Small intestine (tissue), 7 donors: ENCODE measurements around the gene PROK1. TPM values are rescaled to one million over a fixed set of nuclear protein-coding genes. Genes with fewer than 3 reads are reported as not detected.

Source experiments
- DNase-seq, 2 donors: peaks; one replicate each; pipeline versions ENCODE4 v3.0.0 to v3.0.0-alpha.2; 2013
- FAIRE-seq: peaks from 2 replicates; lab custom pipeline; 2012; peaks lifted over from hg19 to GRCh38; lab: Jason Lieb, UNC
- H3K27ac ChIP-seq, 3 donors: one replicate each; pipeline ENCODE4 v1.5.1; 2013; ENCODE audit warnings: low read length in 2 of 3, mild to moderate bottlenecking in 2 of 3, control low read depth in 1 of 3, inconsistent platforms in 1 of 3, low read depth in 1 of 3, moderate library complexity in 1 of 3
- H3K27me3 ChIP-seq, 3 donors: one replicate each; pipeline ENCODE4 v1.6.1; 2013; ENCODE audit warnings: low read length in 3 of 3, inconsistent platforms in 1 of 3; ENCODE audit not compliant: control insufficient read depth in 3 of 3, insufficient read depth in 3 of 3
- H3K36me3 ChIP-seq, 3 donors: one replicate each; pipeline ENCODE4 v1.6.1; 2013; ENCODE audit warnings: low read length in 3 of 3, inconsistent platforms in 1 of 3, low read depth in 1 of 3, mild to moderate bottlenecking in 1 of 3, moderate library complexity in 1 of 3; ENCODE audit not compliant: control insufficient read depth in 3 of 3, insufficient read depth in 2 of 3
- H3K4me1 ChIP-seq, 3 donors: one replicate each; pipeline ENCODE4 v1.6.1; 2013; ENCODE audit warnings: low read length in 2 of 3, inconsistent platforms in 1 of 3, low read depth in 1 of 3, mild to moderate bottlenecking in 1 of 3, moderate library complexity in 1 of 3; ENCODE audit not compliant: control insufficient read depth in 3 of 3, insufficient read depth in 2 of 3
- H3K4me3 ChIP-seq, 3 donors: one replicate each; pipeline ENCODE4 v1.5.1; 2013; ENCODE audit warnings: low read length in 3 of 3, control low read depth in 1 of 3, inconsistent platforms in 1 of 3, low read depth in 1 of 3, mild to moderate bottlenecking in 1 of 3, moderate library complexity in 1 of 3
- H3K9me3 ChIP-seq, 2 donors: one replicate each; pipeline ENCODE4 v1.6.1; 2013; ENCODE audit warnings: low read depth in 1 of 2, low read length in 1 of 2; ENCODE audit not compliant: control insufficient read depth in 2 of 2, insufficient read depth in 1 of 2
- WGBS, 3 donors: extraction: QIAGEN DNeasy Blood & Tissue Kit; methylation state at CpG; one replicate each; pipeline ENCODE4 v1.1.7; 2013; 5-methylcytosine and 5-hydroxymethylcytosine counted together
- polyA plus RNA-seq, 4 donors: library from polyadenylated mRNA; stranded (reverse) in 3 of 4; unstranded in 1 of 4; fragments of 200-250 nt in 3 of 4; fragments of 120-200 nt in 1 of 4; gene quantifications; one replicate each; pipeline versions ENCODE4 v1.2.1 to v1.2.3, GENCODE V29; 2013
- donor health status: healthy with polysubstance abuse.
- donor health status: control.
- donor health status: control.
- donor health status: Bipolar disorder and iron deficiency.
- donor health status: healthy.

Gene PROK1
- polyA plus RNA-seq, 4 donors, result 0.06 to 0.07 TPM; not detected in 2

DNA sequence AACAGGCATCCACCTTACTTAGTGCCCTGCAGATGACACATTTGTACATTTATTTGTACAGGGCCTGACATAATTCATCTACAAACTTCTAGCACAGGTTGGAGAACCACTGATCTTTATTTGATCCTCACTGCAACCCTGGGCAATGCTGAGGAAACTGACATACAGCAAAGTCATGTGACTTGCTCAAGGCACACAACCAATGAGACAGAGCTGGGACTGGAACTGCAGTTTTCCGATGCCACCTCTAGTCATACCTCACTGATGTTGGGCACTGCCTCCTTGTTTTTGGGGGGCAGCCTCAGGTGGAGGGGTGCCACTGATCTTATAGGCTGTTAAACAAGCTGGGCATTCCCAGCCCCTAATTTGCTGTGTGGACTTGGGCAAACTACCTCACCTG is 3.4 kb downstream of the PROK1 start:
- no peaks in the 10 kb centered on the region for H3K36me3 ChIP-seq
- H3K27me3 ChIP-seq, result peaks cover 0 to 23% (median 10%) of the 10 kb centered on the region in 3 donors
- H3K9me3 ChIP-seq, result no peaks in the 10 kb centered on the region
- FAIRE-seq (no peak), DNase-seq (no peak)
- WGBS, 3 donors, result 82 to 94% (median 83%) methylated on average over 1 of the region's 1 CpG
- H3K4me1 ChIP-seq, result no peaks in the 10 kb centered on the region
- H3K4me3 ChIP-seq, result no peak overlapping the region
- no peak overlapping the region for H3K27ac ChIP-seq

- 75 to 87% (median 78%) methylated on average over 8 of the region's 8 CpGs for WGBS, 3 donors
- peaks cover 0 to 21% (median 10%) of the 10 kb centered on the region in 3 donors for H3K27me3 ChIP-seq
- no peaks in the 10 kb centered on the region for H3K9me3 ChIP-seq
- H3K4me3 ChIP-seq, result no peak overlapping the region
- no peak overlapping the region for H3K27ac ChIP-seq
- no peaks in the 10 kb centered on the region for H3K4me1 ChIP-seq
- FAIRE-seq (no peak), DNase-seq (no peak)
- no peaks in the 10 kb centered on the region for H3K36me3 ChIP-seq
Measured at GRCh38 chr1:110455151-110455550, 4.2 kb downstream of the PROK1 start.

DNA sequence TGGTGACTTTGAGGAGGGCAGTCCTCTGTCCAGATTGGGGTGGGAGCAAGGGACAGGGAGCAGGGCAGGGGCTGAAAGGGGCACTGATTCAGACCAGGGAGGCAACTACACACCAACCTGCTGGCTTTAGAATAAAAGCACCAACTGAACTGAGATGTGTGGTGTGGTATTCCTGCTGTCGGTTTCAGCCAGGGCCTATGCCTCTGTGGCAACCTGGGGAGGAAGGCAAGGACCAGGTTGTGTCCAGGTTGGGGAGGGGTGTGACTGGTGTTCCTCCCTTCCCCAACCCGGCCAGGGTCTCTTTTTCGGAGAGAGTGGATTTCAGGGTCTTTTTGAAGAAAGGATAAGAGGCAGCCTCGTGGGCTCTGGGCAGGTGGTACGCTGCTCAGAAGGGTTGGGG is 6.3 kb downstream of the PROK1 start:
- no peaks in the 10 kb centered on the region for H3K36me3 ChIP-seq
- no peaks in the 10 kb centered on the region for H3K4me1 ChIP-seq
- peaks cover 0 to 9% (median 5%) of the 10 kb centered on the region in 3 donors for H3K27me3 ChIP-seq
- FAIRE-seq, result no peak
- H3K27ac ChIP-seq, result no peak overlapping the region
- H3K9me3 ChIP-seq, result no peaks in the 10 kb centered on the region
- DNase-seq, result no peak
- 70 to 92% (median 79%) methylated on average over 5 of the region's 5 CpGs for WGBS, 3 donors
- no peak overlapping the region for H3K4me3 ChIP-seq

- Histone ChIP-seq H3K4me1 (peaks cover 0 to 7% (median 0%) of the 10 kb centered on the region in 3 donors), H3K27me3 (peaks cover 0 to 2% (median 0%) of the 10 kb centered on the region in 3 donors), H3K27ac (no peak overlapping the region), H3K36me3 (no peaks in the 10 kb centered on the region), H3K4me3 (no peak overlapping the region), H3K9me3 (no peaks in the 10 kb centered on the region)
- 41 to 48% (median 47%) methylated on average over 11 of the region's 11 CpGs for WGBS, 3 donors
- DNase-seq (peak; percentile 83 to 85), FAIRE-seq (no peak)
Measured at GRCh38 chr1:110460253-110461220, 9.6 kb downstream of the PROK1 start.

DNA sequence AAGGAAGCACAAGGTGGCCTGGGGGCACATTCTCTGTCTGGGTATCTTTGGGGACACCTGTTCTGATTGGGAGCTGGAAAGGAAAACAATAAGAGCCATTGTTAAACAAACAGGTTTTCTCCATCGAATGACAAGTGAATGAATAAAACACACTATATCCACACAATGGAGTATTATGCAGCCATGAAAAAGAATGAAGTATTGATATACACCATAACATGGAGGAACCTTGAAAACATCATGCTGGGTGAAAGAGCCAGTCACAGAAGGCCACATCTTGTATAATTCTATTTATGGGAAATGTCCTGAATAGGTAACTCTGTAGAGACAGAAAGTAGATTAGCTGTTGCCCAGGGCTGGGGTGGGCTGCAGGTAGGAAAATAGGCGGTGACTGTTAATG is 11.1 kb downstream of the PROK1 start:
- 85 to 96% (median 86%) methylated on average over 2 of the region's 2 CpGs for WGBS, 3 donors
- no peak overlapping the region for H3K27ac ChIP-seq

GRCh38 chr1:110462964-110463363 is 12.0 kb downstream of the PROK1 start:
- DNase-seq, result no peak
- Histone ChIP-seq H3K4me3 (no peak overlapping the region), H3K27me3 (no peaks in the 10 kb centered on the region), H3K4me1 (peaks cover 0 to 8% (median 0%) of the 10 kb centered on the region in 3 donors), H3K36me3 (no peaks in the 10 kb centered on the region), H3K9me3 (no peaks in the 10 kb centered on the region), H3K27ac (no peak overlapping the region)
- FAIRE-seq, result no peak

More for the DNA sequence above, 11.1 kb downstream of the PROK1 start:
- no peaks in the 10 kb centered on the region for H3K27me3 ChIP-seq
- FAIRE-seq (no peak), DNase-seq (no peak)
- H3K4me1 ChIP-seq, result peaks cover 0 to 8% (median 0%) of the 10 kb centered on the region in 3 donors
- H3K4me3 ChIP-seq, result no peak overlapping the region
- H3K9me3 ChIP-seq, result no peaks in the 10 kb centered on the region
- H3K36me3 ChIP-seq, result no peaks in the 10 kb centered on the region

GRCh38 chr1:110463725-110464124 is 12.8 kb downstream of the PROK1 start:
- Histone ChIP-seq H3K27ac (no peak overlapping the region), H3K4me3 (no peak overlapping the region), H3K4me1 (peaks cover 0 to 8% (median 0%) of the 10 kb centered on the region in 3 donors), H3K27me3 (no peaks in the 10 kb centered on the region), H3K9me3 (no peaks in the 10 kb centered on the region), H3K36me3 (no peaks in the 10 kb centered on the region)
- 73 to 86% (median 84%) methylated on average over 9 of the region's 9 CpGs for WGBS, 3 donors
- FAIRE-seq (no peak), DNase-seq (no peak)

DNA sequence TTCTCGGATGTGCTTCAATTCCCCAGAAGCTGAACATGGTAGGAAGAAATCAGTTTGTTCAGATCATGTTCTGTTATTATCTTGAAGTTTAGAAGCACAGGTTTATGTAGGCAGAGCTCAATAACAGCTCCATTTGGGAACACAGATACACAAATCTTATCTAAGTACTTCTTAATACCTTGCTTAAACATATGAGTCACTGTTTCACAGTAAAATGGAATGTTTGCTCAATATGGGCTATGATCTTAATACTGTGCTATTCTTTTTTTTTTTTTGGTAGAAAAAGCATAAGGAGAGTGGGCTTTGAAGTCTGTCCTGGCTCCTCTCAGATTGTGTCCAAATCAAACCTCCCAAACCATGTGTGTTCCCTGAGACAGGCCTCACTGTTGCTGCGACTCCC is 13.4 kb downstream of the PROK1 start:
- Histone ChIP-seq H3K27me3 (no peaks in the 10 kb centered on the region), H3K9me3 (no peaks in the 10 kb centered on the region), H3K27ac (no peak overlapping the region)

More for the DNA sequence above, 13.4 kb downstream of the PROK1 start:
- no peak overlapping the region for H3K4me3 ChIP-seq
- peaks cover 0 to 8% (median 0%) of the 10 kb centered on the region in 3 donors for H3K4me1 ChIP-seq
- FAIRE-seq, result no peak
- WGBS, 3 donors, result 51 to 71% (median 52%) methylated on average over 2 of the region's 2 CpGs
- no peaks in the 10 kb centered on the region for H3K36me3 ChIP-seq
- peak in 1 of 2 donors; percentile 10 for DNase-seq
